NCI-H128 (cell line): Measurements from ENCODE around the gene PACRG.
"Not testable (repeated sequence)": the region's sequence is repeated elsewhere in the genome, so short reads cannot be mapped to it uniquely, and the experiment has no call there.

Experiments used
- DNase-seq: peaks from one replicate; lab custom pipeline; 2025; ENCODE audit not compliant: unreplicated experiment; lab: John Stamatoyannopoulos, UW

Gene PACRG

DNA sequence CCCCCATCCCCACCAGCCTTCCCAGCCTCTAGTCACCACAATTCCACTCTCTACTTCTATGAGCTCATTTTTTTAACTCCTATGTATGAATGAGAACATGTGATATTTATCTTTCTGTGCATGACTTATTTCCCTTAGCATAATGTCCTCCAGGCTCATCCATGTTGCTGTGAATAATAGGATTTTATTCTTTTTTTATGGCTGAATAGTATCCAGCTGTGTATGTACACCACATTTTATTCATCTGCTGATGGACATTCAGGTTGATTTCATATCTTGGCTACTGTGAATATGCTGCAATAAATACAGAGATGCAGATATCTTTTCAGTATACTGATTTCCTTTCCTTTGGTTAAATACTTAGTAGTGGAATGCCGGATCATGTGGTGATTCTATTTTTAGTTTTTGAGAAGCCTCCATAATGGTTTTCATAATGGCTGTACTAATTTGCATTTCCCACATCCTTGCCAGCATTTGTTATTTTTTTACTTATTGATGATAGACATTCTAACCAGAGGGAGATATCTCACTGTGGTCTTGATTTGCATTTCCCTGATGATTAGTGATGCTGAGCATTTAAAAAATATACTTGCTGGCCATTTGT, 194.9 kb downstream of the PACRG start:
- DNase-seq: no peak

DNA sequence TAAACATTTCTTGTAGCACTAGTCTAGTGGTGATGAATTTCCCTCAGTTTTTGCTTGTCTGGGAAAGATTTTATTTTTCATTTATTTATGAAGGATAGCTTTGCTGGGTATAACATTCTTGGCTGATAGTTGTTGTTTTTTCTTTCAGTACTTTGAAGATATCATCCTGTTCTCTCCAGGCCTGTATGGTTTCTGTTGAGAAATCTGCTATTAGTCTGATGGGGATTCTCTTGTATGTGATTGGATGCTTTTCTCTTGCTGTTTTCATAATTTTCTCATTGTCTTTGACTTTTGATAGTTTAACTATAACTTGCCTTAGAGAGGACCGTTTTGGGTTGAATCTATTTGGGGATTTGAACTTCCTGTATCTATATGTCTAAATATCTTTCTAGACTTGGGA, 207.1 kb downstream of the PACRG start:
- DNase-seq: no peak

DNA sequence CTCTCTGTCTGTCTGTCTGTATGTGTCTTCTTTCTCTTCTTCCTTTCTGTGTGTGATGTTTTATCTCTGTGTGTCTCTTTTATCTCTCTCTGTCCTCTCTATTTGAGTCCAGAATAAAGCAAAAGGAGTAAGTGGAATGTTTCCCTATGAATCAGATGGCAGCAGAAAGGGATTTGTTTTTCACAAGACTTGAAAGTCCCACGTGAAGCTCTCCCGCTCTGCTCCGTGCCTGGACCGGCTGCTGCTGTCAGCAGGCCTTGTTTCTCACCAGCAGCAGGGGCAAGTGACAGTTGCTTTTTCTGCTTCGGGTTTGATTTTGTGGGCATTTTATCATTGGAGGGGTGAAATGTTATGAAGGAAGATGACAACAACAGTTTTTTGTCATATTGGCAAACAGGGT, 212.7 kb downstream of the PACRG start:
- DNase-seq: no peak

DNA sequence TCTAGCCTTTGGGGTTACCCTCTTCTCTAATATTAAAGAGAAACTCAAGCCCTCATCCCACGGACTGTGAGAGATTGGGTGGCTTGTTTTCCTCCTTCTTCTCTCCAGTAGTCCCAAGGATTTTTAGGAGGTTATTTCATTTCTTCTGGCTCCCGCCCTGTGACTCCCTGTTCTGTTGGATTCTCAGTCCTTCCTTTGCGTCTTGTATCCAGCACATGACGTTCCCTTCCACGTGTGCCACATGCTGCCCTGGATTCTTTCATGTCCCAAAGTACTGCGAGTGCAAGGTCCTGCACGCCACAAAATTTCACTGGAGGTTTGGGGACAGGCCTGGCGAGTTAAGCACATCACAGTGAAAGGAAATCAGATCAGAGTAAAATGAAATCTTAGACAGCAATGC, 213.4 kb downstream of the PACRG start:
- no peak for DNase-seq

DNA sequence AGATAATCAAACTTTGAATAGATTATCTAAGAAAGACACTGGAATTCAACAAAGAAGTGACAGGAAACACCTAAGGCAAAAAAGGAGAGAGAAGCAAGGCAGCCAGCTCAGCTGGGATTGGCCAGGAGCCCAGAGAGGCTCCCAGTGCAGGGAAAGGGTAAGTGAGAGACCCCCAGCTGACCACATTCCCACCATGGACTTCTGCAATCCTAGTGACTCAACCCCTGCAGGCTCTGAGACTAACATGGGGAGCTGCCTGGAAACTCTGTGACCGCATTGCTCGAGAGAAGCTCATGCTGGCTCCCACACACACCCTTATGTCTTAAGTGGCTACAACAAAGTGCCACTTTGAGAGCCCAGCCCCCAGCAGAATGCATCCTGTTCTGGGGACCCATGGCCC, 215.1 kb downstream of the PACRG start:
- DNase-seq: no peak

DNA sequence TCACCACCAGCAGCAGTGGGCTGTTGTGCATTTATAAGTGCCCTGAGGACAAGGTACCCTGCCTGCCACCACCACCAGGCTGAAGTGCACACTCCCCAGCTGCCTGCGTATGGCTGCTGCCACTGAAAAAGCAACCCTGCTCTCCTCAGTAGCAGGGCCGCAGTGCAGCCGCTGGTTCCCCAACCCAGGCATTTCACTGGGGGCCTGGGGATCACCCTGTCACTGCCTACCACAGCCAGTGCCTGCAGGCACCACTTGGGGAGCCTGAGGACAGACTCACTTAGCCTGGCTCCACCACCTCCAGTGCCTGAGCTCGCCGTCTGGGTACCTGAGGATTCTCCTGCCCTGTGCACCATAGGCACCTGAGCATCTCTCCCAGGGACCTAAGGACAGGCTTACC, 215.6 kb downstream of the PACRG start:
- no peak for DNase-seq

DNA sequence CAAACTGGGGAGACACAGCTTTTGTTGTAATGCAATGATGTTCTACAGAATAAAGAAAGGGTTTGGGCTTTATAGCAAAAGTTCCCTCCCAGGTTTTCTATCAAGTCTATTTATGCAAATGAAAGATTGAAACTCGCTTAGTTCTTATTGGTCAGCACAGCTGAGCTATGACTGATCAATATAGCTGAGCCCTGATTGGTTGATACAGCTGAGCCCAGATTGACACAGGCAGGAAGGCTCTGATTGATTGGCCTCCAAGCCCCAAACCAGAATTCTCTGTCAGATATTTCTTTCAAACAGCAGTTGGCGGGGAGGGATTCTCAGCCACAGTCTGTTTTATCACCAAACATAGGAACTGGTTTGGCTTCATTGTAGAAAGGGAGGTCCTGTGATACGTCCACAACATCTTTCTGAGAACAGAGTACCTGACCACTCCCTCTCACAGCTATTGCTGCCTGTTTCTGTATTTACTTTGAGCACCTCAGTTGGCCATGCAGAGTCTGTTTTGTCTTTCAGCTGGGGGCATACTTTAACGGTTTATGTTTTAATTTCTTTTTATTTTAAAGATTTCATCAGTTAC, 223.5 kb downstream of the PACRG start:
- no peak for DNase-seq

DNA sequence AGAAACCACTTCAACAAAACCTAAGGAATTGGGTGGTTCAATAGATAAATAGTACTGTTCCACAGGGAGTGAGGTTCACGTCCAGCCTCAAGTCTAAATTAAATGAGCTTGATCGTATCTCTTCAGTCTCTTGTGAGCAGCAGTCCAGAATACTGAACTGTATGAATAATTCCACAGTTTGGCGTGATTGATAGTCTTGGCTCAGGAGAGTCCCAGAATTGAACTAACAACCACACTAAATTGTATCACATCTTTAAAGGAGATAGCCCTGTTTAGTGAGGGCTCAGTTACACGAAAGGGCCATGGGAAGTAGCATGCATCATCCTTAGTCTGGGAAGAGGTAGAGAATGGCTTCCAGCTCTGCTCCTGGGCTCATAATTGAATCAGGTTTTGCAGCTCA, 224.6 kb downstream of the PACRG start:
- DNase-seq: no peak

DNA sequence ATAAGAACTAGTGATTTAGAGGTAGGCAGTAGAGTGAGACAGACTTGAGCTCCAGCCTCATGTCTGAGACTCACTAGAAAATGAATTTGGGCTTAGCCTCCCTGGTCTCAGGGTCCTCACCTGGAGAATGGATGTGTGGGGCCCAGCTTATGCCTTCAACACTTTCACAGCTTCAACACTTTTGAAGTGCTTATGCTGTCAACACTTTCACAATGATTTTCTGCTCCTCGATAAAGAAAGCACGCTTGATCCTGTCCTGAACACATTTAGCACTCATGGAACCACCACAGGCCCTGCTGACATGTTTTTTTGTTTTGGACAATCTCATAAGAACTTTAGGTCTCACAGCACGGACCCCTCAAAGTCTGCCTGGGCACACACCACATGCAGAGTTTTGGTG, 229.3 kb downstream of the PACRG start:
- DNase-seq: no peak

DNA sequence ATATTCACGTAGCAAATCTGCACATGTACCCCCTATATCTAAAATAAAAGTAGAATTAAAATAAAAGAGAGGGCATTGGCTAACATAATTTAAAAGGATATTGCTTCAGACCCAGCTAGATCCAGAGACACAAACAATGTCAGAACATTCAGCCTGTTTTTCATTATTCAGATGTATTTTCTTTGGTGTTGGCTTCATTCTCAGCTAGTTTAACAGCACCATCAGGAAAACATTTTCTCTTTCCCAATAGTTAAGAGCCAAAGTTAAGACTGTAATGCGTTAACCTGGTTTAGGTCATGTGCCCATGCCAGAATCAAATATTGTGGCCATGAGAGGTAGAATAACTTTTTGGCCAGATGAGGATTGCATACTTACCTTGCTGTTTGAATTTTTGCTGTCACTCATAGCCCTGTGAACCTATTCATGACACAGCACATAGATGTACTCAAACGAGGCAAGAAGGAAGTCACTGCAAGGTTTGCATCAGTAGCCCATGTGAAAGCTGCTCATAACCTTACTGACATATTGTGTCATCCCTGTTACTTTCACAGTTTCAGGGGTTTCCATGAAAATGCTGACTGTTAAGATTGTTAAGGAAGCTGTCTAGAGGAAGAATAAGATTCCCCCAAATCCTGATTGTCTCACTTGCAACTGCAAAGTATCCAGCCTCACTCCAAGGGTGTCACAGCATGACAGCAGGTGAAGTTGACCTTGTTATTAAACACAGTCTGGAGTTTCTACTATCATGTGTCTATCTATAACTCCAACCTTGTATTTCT, 233.1 kb downstream of the PACRG start:
- DNase-seq: no peak

DNA sequence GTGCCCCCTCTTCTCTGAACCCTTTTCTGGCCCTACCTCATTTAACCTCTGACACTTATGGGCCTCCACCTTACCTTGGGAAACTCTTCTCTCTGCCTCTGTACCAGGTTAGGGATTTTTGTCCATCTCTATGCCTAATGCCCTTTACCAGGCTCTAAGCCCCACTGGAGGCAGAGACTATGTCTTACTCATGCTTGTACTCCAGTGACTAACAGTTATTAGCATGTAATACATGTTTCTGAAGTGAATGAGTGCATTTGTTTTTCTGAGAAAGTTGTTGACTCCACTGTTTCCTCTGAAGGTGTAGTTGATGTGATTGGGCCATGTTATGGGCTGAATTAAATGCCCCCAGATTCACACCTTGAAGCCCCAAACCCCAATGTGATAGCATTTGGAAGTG, 234.3 kb downstream of the PACRG start:
- DNase-seq: no peak

DNA sequence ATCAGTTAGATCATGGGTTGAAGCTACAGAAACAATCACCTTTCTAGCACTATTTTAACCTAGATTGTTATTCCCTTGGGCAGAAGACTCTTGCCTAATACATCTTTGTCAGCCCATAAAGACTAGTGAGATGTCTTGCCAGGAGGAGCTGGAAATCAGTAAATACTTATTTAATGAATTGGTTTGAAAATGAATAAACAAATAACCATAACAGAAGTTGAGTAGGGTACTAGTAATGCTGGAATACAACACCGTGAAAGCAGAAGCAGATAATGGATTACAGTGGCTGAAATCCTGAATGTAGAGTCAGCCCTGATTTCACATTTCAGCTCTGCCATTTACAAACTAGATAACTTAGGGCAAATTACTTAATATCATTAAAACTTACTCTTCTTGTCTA, 236.1 kb downstream of the PACRG start:
- DNase-seq: no peak

DNA sequence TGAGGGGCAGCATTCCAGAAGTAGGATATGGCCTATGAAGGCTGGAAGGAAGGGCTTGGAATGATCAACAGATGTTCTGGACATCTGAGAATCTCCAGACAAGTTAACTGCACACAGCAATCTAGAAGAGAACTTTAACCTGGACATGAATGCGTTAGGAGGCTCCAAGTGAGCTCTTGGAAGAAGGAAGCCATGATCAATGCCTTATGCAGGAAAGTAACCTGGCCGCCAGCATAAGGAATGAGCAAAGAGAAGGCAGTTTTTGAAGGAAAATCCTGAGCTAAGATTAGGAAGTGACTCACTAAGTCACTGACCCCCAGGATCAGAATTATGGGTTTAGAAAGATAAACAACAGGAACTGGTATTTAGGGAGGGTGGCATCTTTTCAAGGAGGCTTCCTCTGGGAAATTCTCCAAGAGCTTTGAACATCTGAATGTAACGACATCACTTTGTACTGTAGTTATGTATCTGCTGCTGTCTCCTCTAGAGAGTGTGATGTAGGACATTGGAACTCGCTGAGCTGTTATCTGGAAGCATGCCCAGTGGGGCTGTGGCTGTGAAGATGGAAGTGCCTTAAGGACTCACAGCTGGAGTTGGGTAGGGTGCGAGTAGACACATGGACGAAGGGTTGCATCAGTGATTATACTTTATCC, 236.8 kb downstream of the PACRG start:
- no peak for DNase-seq

DNA sequence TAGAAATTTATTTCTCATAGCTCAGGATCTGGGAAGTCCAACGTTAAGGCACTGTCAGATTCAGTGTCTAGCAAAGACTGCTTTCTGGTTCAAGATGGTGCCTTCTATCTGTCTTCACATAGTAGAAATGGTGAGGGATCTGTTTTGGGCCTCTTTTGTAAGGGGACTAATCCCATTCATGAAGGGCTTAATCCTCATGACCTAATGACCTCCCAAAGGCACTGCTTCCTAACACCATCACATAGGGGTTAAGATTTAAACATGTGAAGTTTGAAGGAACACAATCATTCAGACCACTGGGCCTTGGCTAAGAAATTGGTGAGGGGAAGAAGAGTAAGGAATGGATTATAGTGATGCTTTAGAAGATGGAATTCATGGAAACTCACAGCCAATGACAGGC, 237.6 kb downstream of the PACRG start:
- DNase-seq: no peak

DNA sequence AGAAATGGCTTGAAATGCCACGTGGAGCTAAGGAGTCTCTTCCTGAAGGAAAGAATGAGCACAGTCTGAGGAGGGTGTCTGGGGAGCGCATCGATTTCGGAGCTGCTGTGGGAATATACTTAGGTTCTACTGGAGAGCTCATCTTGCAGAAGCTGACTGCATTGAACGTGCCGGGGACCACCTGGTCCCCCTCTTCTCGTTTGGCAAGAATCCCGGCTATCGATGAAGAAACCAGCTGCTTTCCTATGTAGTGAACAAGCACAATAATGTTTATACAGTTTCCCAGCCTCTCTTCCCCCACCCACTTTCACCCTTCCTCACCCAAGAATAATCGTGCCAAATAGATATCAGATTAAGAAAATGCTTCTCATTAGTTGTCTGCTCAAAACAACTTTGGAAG, 242.5 kb downstream of the PACRG start:
- no peak for DNase-seq

DNA sequence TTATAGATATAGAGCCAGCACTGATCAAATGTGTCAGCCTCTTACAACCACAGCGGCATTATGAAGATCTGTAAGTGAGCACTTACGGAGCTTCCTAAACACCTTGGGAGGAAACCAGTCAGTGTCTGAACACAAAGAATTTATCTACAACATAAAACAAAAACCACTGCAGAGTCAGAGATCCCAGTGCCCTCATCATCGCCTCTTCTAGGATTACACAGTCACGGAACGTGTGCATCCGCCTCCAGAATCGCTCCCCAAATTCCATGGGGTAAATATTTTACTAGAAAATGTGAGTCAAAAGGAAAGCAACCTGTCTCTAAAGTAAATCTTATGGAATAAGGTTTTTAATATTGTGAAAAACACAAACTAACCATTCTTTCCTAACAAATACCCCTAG, 243.6 kb downstream of the PACRG start:
- DNase-seq: no peak

DNA sequence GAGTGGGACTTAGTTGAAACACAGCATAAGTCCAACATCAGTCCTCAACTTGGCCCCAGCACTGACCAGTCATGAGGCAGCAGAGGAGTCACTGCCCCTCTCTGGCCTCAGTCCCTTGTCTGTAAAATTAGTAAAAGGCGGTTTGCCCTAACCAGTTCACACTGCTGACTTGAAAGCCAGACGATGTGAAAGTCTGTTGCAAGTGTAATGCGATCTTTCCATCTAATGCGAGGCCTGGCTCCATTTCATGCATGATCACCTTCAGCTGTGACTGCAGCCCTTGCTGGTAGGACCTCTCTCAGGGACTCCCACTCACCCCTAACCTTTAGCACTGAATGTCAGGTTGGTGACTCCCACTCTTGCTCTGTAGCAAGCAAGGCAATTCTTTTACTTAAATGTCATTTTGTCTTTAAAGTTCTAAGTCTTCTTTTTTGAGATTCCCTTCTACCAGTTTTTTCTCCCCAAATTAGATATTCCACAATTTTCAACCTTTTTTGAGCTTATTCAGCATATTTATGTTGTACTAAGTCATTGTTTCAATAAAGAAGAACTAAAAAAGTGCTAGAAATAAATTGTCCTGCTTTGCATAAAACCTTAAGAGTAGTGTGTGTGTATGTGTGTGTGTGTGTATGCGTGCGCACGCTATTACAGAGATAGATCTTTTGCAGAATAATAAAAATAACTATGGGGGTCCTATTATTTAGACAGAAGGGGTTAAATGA, 245.5 kb downstream of the PACRG start:
- DNase-seq: no peak

DNA sequence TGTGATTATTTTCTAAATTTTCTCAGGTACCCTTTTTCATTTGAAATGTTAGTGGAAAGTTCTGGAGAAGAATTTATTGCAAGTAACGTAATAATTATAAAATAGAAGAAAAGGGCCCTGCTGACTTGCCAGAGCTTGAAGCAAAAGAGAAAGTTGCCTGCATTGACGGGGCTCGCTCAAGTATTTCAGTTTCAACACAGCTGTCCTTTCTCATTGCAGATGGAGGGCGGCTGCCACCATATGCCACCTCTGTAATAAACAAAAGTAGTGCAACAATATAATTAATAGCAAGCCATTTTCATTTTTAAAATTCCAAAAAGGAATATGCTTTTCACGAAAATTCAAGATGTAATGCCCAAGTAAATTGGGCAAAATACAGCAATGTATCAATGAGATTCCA, 246.2 kb downstream of the PACRG start:
- DNase-seq: no peak

DNA sequence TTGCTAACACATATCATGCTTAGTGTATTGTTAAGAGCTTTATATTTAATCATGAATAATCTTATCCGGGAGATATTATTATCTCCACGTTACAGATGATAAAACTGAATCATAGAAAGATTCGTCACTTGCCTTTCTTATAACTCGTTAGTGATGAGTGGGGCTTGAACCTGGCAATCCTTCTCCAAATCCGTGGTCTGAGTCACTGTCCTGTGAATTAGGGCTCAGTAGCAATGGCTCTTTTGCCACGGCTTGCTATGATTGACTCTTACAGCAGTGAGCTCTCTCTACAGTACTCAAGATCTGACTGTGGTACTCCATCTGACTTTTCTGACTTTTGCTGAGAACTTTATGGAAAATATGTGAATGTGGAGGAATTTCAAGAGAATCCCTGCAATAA, 246.9 kb downstream of the PACRG start:
- DNase-seq: no peak

DNA sequence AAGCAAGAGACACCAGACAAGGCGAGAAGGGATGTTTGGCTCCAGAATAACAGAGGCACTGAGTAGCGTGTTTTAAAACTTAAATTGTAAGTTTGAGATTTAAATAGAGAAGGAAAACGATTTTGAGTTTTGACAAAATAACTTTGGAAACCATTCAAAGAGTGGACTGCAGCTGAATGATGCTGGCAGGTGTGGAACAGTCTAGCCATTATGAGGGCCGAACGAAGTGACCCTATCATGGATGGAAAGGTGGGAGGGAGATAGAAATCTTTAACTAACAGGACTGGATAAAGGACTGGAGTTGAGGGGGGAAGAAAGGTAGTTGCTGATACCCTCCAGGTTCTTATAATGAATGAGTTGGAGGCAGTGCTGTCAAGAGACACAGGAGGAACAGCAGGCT, 248.4 kb downstream of the PACRG start:
- DNase-seq: no peak

DNA sequence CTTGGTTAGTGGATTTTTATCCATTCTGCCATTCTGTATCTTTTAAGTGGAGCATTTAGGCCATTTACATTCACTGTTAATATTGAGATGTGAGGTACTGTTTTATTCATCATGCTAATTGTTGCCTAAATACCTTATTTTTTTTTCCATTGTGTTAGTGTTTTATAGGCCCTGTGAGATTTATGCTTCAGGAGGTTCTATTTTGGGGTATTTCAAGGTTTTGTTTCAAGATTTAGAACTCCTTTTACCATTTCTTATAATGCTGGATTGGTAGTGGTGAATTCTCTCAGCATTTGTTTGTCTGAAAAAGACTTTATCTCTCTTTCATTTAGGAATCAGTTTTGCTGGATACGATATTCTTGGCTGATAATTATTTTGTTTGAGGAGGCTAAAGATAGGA, 255.5 kb downstream of the PACRG start:
- DNase-seq: not testable (repeated sequence)

DNA sequence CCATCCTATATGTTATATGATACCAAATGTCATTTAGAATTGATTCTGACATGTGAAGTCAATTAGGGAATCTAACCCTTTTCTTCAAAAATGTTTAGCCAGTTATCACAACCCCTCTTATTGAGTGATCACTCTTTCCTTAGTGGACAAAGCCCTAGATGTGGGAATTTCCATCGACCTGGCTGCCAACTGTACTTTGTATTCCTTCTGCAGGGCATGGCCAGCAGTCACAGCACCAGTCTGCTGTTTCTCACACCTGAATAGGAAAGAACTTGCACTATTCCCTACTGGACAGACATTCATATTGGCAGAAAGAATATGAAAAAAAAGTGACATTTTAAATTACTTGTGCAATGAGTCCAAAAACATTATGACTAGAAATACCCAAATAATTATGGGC, 271.0 kb downstream of the PACRG start:
- DNase-seq: no peak
